Mucosa of gallbladder (tissue), 1 donor: ENCODE results near the gene ABCC8. TPM values are rescaled to one million over a fixed set of nuclear protein-coding genes. Genes with fewer than 3 reads are reported as not detected.

ENCODE experiments used
- DNase-seq: peaks from one replicate; pipeline ENCODE4 v3.0.0-alpha.2; 2020; ENCODE audit warnings: low spot score
- total RNA-seq: library from RNA; stranded (reverse); gene quantifications from one replicate; pipeline ENCODE4 v1.2.1, GENCODE V29; 2021
- donor health status: DM: no; HTN: no; CAD: no.

ABCC8 gene
- total RNA-seq, 1 donor from 2014 or later: 1.3 TPM

DNA sequence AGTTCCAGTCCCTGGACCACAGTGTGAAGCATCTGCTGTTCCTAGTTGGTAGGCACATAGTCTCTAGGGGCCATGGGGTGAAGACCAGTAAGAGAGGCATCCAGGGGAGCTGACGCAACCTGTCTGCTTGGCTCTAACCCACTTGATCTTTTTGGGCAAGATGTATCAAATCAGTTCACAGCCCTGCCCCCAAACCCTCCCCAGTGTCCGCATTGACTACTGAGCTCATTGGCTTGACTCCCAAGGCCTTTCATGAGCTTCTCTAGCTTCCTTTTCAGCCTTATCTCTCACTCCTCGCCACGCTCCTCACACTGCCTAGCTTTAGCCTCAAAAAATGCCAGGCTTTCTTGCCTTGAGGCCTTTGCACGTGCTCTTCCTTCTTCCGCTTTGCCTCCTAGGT, 29.7 kb upstream of the ABCC8 start:
- no peak for DNase-seq

DNA sequence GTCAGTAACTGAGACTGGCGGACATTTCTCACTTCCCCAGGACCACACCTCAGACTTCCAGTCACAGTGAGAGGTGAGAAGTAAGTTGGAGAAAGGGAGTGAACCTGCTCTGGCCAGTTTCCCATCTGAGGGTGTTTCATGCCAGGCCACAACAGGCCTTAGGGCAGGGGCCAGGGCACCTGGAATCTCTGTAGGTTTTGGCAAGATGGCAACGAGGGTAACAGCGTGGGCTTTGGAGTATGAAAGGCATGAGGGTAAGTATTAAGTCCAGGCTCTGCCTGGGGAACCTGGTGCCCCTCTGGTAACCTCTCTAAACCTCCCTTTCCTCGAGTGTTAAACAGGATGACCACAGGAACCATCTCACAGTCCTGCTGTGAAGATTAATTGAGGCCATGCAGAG, 28.5 kb upstream of the ABCC8 start:
- no peak for DNase-seq

DNA sequence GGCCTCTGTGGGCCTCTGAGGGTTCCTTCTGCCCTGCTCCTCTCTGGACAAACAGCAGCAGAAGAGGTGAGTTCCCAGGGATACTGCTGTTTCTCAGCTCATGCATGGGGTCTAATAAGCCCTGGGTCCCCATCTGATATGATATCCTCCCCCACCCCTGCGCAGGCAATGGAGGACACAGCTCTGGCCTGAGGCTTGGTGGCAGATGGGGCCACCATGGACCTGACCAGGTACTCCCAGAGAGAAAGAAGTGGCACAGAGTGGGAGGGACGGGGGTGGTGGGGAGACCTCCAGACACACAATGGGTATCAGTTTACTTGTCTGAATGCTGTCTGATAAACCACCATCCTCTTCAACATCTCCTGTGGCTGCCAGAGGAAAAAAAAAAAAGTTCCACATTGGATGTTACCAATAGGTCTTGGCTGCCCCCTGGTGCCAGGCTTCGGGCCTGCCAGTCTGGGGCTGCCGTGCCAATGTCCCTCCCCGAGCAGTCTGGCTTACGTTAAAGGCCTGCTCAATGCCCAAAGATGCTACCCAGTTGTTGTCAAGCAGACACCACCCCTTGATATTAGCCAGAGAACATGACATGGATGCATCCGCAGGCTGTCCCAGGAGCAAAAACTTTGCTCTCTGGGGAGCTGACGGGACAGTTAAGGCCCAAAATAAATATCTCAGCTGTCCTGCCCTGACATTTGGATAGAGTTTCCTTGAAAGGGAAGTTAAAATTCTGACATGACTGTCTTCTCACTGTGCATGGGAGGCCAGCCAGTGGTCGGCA, 27.9 kb upstream of the ABCC8 start:
- peak; percentile 83 for DNase-seq

DNA sequence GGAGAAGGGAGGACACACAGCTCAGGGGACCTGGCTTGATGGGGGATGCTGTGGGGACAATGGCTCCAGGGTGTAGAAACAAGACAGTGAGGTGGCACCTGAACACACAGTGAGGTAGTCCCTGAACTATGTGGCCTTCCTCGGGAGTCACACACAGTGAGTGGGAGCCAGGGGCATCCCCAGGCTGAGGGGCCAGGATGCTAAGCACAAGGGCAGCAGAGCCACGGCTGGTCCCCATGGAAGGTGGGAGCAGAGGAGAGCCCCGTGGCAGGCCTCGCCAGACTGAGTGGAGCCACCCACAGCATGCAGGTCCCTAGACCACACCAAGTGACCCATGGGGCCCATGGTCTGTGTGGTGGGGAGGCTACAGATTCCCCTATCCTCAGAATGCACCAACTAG, 26.0 kb upstream of the ABCC8 start:
- no peak for DNase-seq

GRCh38 chr11:17500673-17501072, 24.0 kb upstream of the ABCC8 start:
- no peak for DNase-seq

- DNase-seq: no peak
These were observed 21.8 kb upstream of the ABCC8 start for GRCh38 chr11:17498475-17498874.

DNA sequence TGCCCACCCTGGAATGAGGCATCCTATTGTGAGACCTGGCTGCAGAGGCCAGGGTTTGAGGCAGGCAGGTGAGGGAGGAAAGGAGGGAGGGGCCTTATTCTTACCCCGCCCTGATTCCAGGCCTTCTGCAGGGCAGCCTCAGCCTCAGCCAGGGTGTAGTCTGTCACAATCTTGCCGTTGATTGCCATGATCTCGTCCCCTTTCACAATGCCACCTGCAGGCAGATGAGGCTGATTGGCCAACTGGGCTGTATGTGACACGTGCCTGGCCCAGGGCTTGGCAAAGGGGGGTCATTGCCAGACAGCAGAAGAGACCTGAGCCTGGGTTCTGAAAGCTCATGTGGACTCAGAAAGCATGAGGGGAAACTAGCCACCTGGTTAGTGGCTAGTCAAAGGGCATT, 21.4 kb upstream of the ABCC8 start:
- DNase-seq: no peak

GRCh38 chr11:17496406-17496805, 19.8 kb upstream of the ABCC8 start:
- DNase-seq: peak; percentile 13

DNA sequence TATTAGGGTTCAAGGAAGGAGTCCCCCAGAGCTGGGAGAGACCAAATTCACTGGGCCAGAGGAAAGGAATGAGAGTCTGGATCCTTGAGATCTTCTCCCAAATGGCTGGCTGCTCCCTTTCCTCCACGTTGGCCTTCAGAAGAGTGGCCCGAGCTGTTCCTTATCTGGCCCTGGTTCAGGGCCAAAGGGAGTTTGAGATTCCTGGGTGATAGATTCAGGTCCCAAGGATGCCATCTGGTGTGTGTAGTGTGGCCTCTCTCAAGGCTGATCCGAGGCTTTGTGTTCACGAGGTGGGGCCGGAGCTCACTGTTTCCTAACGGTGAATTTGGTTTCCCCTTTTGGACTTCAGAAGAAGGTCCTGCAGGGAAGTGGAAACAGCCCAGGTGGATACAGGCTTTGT, 17.4 kb upstream of the ABCC8 start:
- no peak for DNase-seq

DNA sequence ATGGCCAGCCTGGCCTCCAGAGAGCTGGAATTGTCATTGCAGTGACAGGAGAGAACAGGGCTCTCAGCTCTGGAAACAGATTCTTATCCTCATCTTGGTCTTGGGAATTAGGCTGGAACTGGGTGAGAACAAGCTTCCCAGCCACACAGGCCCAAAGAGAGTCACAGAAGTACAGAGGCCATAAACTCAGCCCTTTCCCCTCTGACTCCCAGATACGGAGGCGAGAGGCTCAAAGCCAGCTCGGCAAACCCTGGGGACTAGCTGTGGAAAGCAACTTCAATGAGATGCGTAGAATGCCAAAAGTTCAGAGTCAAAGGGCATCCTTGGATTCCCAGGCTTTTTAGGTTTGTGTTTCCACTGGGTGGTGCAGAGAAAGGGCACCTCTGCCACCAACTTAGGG, 14.3 kb upstream of the ABCC8 start:
- DNase-seq: no peak

DNA sequence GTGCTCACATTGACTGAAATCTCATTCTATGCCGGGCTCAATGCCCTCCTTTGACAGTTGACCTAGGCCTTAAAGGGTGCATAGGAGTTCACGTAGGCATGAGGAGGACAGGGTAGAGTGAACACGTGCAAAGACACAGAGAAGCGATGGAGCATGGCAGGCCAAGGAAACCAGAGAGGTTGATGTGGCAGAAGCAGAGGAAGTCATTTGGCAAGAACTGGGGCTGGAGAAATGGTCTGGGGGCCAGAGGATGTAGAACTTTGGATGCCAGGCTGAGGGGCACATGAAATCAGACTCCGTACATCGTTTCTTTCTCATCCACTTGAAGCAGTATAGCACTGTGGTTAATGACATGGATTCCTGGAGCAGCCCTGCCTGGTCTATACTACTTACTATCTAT, 13.6 kb upstream of the ABCC8 start:
- DNase-seq: no peak

- no peak for DNase-seq
These were observed 13.1 kb upstream of the ABCC8 start for GRCh38 chr11:17489751-17490150.

DNA sequence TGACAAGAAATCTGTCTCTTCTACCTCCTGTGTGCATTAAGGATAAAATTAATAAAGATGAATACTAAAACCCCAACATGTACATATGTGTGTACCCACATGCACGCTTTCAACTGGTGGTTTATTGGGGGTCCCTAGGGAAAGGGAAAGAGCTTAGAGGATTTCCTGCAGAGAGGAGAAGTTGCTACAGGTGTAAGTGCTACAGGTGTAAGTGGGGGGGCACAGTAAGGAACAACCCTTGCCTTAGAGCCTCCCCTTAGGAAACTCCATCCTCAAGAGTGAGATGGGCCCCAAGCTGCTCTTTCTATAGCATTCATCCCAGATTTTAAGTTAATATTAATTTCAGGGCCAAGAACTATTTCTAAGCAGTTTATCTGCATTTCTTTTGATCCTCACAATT, 11.9 kb upstream of the ABCC8 start:
- no peak for DNase-seq

- DNase-seq: no peak
These were observed 10.0 kb upstream of the ABCC8 start for GRCh38 chr11:17486646-17487045.

- no peak for DNase-seq
These were observed 6.9 kb upstream of the ABCC8 start for GRCh38 chr11:17483505-17483904.

DNA sequence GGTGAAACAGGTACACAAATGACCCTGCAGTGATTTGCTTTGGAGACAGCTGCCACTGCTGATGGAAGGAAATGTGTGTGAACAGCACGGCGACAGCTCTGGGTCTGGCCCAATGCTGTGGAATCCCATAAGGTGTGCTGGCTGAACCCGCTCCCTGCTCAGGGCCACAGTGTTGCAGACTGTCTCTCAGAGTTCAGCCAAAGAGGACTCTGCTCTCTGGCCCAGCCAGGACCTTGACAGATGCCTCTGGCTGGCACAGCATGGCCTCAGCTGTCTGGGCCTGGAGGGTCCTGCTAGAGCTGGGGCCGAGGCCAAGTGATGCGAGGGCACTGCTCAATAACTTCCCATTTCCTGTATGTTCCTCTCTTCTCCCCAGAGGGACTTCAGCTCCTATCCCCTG, 5.3 kb upstream of the ABCC8 start:
- DNase-seq: no peak

DNA sequence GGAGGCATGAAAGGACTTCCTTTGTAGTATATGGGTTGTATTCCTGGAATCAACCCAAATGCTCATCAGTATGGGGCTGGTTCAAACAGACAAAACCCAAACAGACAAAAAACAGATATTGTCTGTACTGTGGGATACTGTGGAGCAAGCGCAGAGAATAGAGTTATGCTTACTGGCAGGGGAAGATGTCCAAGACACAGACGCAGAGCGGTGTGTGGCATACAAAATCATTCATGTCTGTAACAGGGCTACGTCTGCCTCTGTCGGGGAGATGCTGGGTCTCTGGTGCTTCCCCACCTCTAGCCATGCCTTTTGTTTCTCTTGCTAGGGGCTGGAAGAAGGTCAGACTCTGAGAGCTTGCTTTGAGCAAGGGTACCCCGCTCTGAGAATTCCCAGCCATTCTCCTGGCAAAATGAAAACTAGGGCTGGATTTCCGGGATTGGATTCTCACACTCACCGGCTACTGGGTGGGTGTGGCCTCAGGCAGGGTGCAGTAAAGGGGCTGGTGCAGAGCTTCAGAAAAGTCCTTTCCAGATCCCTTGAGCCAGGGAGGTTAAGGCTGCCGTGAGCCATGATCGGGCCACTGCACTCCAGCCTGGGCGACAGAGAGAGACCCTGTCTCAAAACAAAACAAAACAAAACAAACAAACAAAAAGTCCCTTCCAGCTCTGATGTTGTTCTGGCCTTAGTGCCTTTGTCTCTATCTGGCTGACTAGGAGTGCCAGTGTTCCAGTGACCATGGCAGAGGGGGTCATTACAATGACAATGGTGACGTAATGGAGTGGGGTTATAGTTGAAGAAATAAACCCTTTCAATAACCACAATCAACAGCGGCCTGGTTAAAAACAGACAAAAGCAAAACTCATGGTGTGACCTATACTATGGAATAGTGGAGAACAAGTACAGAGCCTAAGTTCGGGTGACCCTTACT, 2.9 kb upstream of the ABCC8 start:
- DNase-seq: peak; percentile 46

DNA sequence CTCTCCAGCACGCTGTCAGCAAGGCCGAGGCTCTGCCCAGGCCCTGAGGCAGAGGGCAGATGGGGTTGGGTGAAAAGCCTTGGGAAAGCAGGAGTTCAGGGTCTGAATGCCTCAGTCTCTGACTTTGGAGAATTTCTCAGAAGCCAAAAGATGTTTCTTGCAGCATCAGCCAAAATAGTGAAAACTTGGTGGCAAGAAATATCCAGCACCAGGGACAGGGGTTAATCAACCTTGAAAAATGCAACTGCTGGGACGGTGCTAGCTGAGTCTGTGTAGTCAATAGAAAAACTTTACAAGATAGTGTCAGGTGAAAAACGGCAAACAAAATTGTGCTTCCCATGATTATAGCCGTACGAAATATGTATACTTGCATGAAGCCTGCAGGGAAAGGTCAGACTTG, 1.4 kb upstream of the ABCC8 start:
- DNase-seq: no peak

DNA sequence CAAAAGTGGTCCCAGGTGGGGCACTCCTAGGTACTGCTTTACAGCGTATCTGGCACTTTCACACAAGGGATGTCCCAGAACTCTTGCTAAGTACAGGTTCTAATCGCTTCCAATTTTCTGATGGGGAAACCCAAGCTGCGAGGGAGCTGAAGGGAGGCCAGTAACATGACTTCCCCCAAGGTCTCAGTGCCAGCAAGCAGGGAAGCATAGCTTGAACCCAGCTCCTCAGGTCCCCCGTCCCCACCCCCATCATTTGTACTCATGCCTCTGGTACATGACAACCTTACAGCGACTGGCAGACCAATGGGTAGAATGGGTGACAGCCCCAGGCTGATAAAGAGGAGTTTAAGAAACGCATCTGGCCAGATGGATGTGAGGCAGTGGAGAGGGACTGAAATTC, 716 bp upstream of the ABCC8 start:
- DNase-seq: no peak

GRCh38 chr11:17477084-17477333, 364 bp upstream of the ABCC8 start:
- no peak for DNase-seq

DNA sequence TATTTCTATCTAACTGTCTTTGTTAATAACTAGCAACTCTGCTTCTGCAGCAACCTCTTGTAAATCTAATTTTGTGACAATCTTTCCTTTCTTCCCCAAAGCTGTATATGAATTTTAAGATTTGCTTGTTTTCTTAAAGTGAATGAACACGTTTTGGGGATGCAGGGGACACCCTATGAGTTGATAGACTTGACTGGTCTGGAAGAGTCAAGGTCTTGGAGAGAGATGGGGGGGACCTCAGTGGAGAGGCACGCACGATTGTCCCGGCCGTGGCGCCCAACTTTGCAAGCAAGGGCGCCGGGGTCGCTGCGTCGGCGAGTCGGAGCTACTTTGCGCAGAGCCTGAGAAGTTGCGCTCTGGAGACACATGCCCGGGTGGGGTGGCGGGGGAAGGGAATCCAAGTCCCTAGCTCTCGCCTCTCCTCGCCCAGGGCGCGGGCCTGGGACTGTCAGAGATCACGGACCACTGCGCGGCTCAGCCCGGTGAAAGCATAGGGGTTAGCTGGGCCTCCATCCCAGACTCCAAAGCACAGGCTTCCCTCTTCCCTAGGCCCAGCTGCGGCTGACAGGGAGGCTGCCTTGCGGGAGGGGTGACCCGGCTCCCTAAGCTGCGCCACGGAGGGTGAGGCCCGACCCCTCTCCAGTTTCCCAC, 854 bp downstream of the ABCC8 start:
- no peak for DNase-seq

DNA sequence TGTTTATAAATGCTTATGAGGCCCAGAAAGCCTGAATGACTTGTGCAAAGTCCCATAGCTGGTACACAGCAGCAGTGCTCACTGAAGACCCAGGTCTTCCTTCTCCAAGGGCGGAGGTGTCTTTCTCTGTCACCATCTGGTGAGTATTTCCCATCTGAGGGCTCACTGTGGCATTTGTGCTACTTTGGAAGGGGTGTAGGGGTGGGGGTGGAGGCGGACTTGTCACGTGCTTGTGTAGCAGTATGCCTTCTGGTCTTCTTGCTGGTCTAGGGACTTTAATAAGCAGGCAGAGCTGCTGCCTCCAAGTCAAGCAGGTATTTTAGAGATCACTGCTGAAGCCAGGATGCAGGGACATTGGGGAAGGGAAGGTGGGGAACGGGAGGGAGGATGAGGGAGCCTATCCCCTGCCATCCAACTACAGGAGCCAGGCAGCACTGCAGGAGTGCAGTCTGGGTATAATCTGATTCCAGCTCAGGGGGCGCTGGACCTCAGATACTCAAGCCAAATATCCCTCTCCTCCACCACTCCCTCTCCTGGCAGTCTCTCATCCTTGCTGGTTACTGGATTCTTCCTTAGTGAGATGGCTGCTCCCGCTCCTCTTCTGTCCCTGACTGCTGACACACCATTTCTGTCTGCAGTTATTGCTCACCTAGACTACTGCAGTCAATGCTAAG, 3.4 kb downstream of the ABCC8 start:
- no peak for DNase-seq
